Spleen (tissue), 11 donors: ENCODE results near the gene ERMP1. TPM values are rescaled to one million over a fixed set of nuclear protein-coding genes. Genes with fewer than 3 reads are reported as not detected.

ENCODE experiments used
- DNase-seq: peaks from one replicate; pipeline ENCODE4 v3.0.0-alpha.2; 2020
- H3K27ac ChIP-seq, 8 donors: fragments of 200-600 bp; sonication (generic) in 7 of 8; 1 replicate in 4 of 8; 2 replicates in 4 of 8; pipeline versions ENCODE4 v1.5.0 to v1.8.0; 2016 to 2021; ENCODE audit warnings: inconsistent platforms in 4 of 8, mild to moderate bottlenecking in 4 of 8, moderate library complexity in 1 of 8
- H3K27me3 ChIP-seq, 7 donors: fragments of 200-600 bp; sonication (generic) in 6 of 7; replicated peaks in 1 of 7; 1 replicate in 4 of 7; 2 replicates in 3 of 7; pipeline versions ENCODE4 v1.5.0 to v1.8.0; 2016 to 2021; ENCODE audit warnings: inconsistent platforms in 3 of 7, mild to moderate bottlenecking in 1 of 7
- H3K36me3 ChIP-seq, 6 donors: fragments of 200-600 bp; sonication (generic) in 5 of 6; 1 replicate in 4 of 6; 2 replicates in 2 of 6; pipeline versions ENCODE4 v1.5.0 to v1.8.0; 2016 to 2021; ENCODE audit warnings: inconsistent platforms in 2 of 6
- H3K4me1 ChIP-seq, 6 donors: fragments of 200-600 bp; sonication (generic) in 5 of 6; 1 replicate in 3 of 6; 2 replicates in 3 of 6; pipeline versions ENCODE4 v1.5.0 to v1.8.0; 2016 to 2021; ENCODE audit warnings: inconsistent platforms in 3 of 6
- H3K4me3 ChIP-seq, 8 donors: fragments of 200-600 bp; sonication (generic) in 7 of 8; 1 replicate in 4 of 8; 2 replicates in 4 of 8; pipeline versions ENCODE4 v1.5.0 to v1.8.0; 2016 to 2021; ENCODE audit warnings: inconsistent platforms in 4 of 8, mild to moderate bottlenecking in 4 of 8, moderate library complexity in 2 of 8
- H3K9me3 ChIP-seq, 8 donors: fragments of 200-600 bp; sonication (generic) in 7 of 8; 1 replicate in 4 of 8; 2 replicates in 4 of 8; pipeline versions ENCODE4 v1.5.0 to v1.8.0; 2016 to 2021; ENCODE audit warnings: inconsistent platforms in 4 of 8
- CTCF ChIP-seq, 11 experiments: fragments of 200-600 bp in 7 of 11; fragments of 450-650 bp in 4 of 11; sonication (generic) in 4 of 11; IDR thresholded peaks in 8 of 11; conservative IDR thresholded peaks in 3 of 11; 1 replicate in 7 of 11; 2 replicates in 4 of 11; pipeline versions ENCODE4 v1.4.0 to v1.8.0; 2016 to 2021; ENCODE audit warnings: antibody characterized with exemption in 11 of 11, inconsistent platforms in 4 of 11, mild to moderate bottlenecking in 1 of 11
- POLR2A ChIP-seq, 3 donors: fragments of 450-650 bp; IDR thresholded peaks; one replicate each; pipeline ENCODE4 v1.5.1; 2017; ENCODE audit warnings: antibody characterized with exemption in 3 of 3, mild to moderate bottlenecking in 1 of 3
- POLR2AphosphoS5 ChIP-seq, 3 donors: sonication (generic); formaldehyde crosslinking; IDR thresholded peaks; one replicate each; pipeline ENCODE4 v1.5.1; 2017; ENCODE audit warnings: antibody characterized with exemption in 3 of 3
- WGBS, 5 donors: extraction: QIAGEN DNeasy Blood & Tissue Kit in 3 of 5; methylation state at CpG; one replicate each; pipeline versions ENCODE4 v1.1.5 to v1.1.7; 2013 to 2018; 5-methylcytosine and 5-hydroxymethylcytosine counted together
- intact Hi-C: fragments of 100-400 bp; cut with DNase I; formaldehyde crosslinking; loops from one replicate; pipeline ENCODE4 v1.15.0; 2023; ENCODE audit warnings: low total_unique reads
- polyA plus RNA-seq, 3 donors: library from polyadenylated mRNA; stranded (reverse); fragments of 200-250 nt; gene quantifications; one replicate each; pipeline ENCODE4 v1.2.1, GENCODE V29; 2013
- total RNA-seq, 7 donors: library from RNA; depleted of rRNA in 3 of 7; stranded (reverse); fragments of >200 nt in 3 of 7; fragmentation: NEBNext Ultra II Directional in 4 of 7; extraction: Animal tissue kit (Norgen Biotek cat#: 25700) in 4 of 7; gene quantifications; one replicate each; pipeline versions ENCODE4 v1.1.0 to v1.2.1, GENCODE V29; 2016 to 2021
- donor health status: healthy with polysubstance abuse.
- donor health status: DM: no; HTN: no; CAD: no; lungs with moderate emphysema.
- donor health status: DM: no; HTN: no; CAD: no.
- donor health status: Bipolar disorder and iron deficiency.
- donor health status: healthy.
- donor health status: DM: no; HTN: no; CAD: no.
- donor health status: DM: yes; HTN: yes; CAD: no.

ERMP1 gene
- total and polyA plus RNA-seq, 10 donors = 1.9 to 15.5 (median 12.8) TPM

- intact Hi-C loops = no loop called here
- H3K4me3 ChIP-seq = no peak overlapping the region
- H3K36me3 ChIP-seq = peaks cover 4 to 69% (median 16%) of the 10 kb centered on the region in 6 donors
- H3K4me1 ChIP-seq = no peaks in the 10 kb centered on the region
- 95 to 98% (median 98%) methylated on average over 2 of the region's 2 CpGs for WGBS, 5 donors
- no peak for DNase-seq
- H3K9me3 ChIP-seq = peaks cover 0 to 16% (median 11%) of the 10 kb centered on the region in 8 donors
- H3K27ac ChIP-seq = no peak overlapping the region
- TF ChIP-seq CTCF (IDR thresholded peaks at IDR 0.05 in 8 of 11, conservative IDR thresholded peaks at IDR 0.05 in 3 of 11) = no peak
- H3K27me3 ChIP-seq = no peaks in the 10 kb centered on the region
Observed at GRCh38 chr9:5787220-5787619, 45.7 kb downstream of the ERMP1 start.

GRCh38 chr9:5786370-5787127, 46.4 kb downstream of the ERMP1 start:
- intact Hi-C loops = no loop called here
- Histone ChIP-seq H3K27ac (no peak overlapping the region), H3K4me1 (no peaks in the 10 kb centered on the region), H3K4me3 (no peak overlapping the region), H3K27me3 (no peaks in the 10 kb centered on the region), H3K9me3 (peaks cover 0 to 22% (median 15%) of the 10 kb centered on the region in 8 donors), H3K36me3 (peaks cover 4 to 68% (median 16%) of the 10 kb centered on the region in 6 donors)
- TF ChIP-seq POLR2AphosphoS5 (IDR thresholded peaks at IDR 0.05) = no peak
- TF ChIP-seq POLR2A (IDR thresholded peaks at IDR 0.05) = no peak
- no peak for TF ChIP-seq CTCF (IDR thresholded peaks at IDR 0.05 in 8 of 11, conservative IDR thresholded peaks at IDR 0.05 in 3 of 11)
- DNase-seq = no peak
- WGBS, 5 donors = 92 to 97% (median 93%) methylated on average over 6 of the region's 6 CpGs

GRCh38 chr9:5784526-5785315, 48.2 kb downstream of the ERMP1 start:
- Histone ChIP-seq H3K9me3 (peaks cover 0 to 24% (median 15%) of the 10 kb centered on the region in 8 donors), H3K27ac (no peak overlapping the region)

More at GRCh38 chr9:5784526-5785315, 48.2 kb downstream of the ERMP1 start:
- Histone ChIP-seq H3K27me3 (no peaks in the 10 kb centered on the region), H3K4me1 (no peaks in the 10 kb centered on the region), H3K36me3 (peaks cover 6 to 73% (median 27%) of the 10 kb centered on the region in 6 donors), H3K4me3 (no peak overlapping the region)
- intact Hi-C loops = no loop called here
- 63 to 89% (median 85%) methylated on average over 4 of the region's 4 CpGs for WGBS, 5 donors
- no peak for DNase-seq
- no peak for TF ChIP-seq POLR2AphosphoS5 (IDR thresholded peaks at IDR 0.05)
- no peak for TF ChIP-seq CTCF (IDR thresholded peaks at IDR 0.05 in 8 of 11, conservative IDR thresholded peaks at IDR 0.05 in 3 of 11)
- no peak for TF ChIP-seq POLR2A (IDR thresholded peaks at IDR 0.05)
